Lung microvascular endothelial cell (primary cell): ENCODE measurements around the gene KRT3. TPM values are rescaled to one million over a fixed set of nuclear protein-coding genes. Genes with fewer than 3 reads are reported as not detected.
"Not testable (repeated sequence)": the region's sequence is repeated elsewhere in the genome, so short reads cannot be mapped to it uniquely, and the experiment has no call there.

Experiments used
- DNase-seq, 2 donors: peaks; one replicate each; pipeline versions ENCODE4 v3.0.0 to v3.0.0-alpha.2; 2010; ENCODE audit warnings: low read depth in 2 of 2
- total RNA-seq: library from RNA; depleted of rRNA; stranded (reverse); fragments of >200 nt; gene quantifications from 2 replicates; pipeline ENCODE4 v1.2.1, GENCODE V29; 2014

Gene KRT3
- total RNA-seq, 1 donor from 2014 or later, result not detected

- DNase-seq, result no peak
These were observed 32.8 kb downstream of the KRT3 start for GRCh38 chr12:52763036-52763659.

GRCh38 chr12:52761802-52762201 lies 34.1 kb downstream of the KRT3 start:
- no peak for DNase-seq

- DNase-seq, result not testable (repeated sequence)
These were observed 34.7 kb downstream of the KRT3 start for GRCh38 chr12:52761218-52761617.

DNA sequence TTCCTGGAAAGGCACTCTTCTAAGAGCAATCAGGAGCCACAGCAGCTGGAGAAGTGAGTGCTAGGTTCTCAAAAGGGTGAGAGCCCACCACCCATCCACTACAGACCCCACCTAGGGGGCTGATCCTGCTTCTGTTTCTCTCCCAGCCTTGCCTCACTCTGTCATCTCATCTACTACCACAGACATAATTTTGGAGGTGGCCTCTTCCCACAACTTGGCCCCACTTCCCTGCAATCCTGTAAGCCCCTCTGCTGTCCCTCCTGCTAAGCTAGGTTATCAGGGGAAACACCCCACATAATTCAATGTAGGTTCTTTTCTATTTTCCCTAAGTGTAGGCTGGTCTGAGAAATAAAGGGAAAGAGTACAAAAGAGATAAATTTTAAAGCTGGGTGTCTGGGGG lies 35.3 kb downstream of the KRT3 start:
- no peak for DNase-seq

- DNase-seq, result no peak
These were observed 36.2 kb downstream of the KRT3 start for GRCh38 chr12:52759695-52760094.

DNA sequence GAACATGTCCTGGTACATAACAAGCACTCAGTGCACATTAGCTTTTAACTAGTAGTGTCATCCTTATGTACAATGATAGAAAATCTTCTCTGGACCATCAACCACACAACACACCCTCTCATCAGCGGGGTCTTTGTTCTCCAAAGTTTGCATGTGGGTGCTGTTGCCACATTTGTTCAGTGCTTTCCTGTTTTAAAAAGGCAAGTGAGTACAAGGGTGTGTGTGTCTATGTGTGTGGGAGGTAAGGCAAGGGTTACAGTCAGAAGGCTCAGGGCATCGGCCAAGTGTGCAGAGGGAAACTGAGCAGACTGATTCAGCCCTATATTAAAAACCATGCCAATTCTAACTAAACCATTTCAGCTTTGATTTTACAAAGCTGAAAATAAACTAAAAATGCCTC lies 36.7 kb downstream of the KRT3 start:
- no peak for DNase-seq

DNA sequence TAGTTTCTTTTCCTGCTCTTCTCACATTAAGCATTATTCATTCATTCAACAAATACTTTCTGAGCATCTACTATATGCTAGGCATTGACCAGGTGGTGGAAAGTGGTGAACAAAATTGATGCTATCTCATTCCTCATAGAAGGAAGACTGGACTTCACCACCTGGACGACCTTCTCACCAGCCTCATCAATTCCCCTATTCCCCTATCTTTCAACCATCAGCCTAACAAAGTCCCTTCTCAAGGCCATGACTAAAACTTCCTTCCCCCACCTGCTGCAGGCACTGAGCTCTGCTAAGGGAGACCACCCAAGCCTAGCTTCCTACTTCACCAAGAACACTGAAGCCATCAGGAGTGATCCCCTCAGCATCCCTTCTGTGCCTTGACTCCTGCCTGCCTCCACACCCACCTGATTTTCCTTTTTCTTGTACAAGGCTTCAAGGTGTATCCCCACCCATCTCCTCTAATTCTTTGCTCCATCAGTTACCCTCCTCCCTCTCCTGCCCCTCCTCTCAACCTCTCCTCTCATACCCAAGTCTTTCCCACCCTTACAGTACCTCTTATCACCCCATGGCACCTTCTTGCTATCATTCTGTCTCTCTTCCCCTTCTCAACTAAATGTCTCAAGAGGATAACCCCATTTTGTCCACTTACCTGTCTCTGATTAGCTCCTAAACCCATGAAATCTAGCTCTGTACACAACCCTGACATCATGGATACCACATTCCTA lies 38.3 kb downstream of the KRT3 start:
- no peak for DNase-seq

DNA sequence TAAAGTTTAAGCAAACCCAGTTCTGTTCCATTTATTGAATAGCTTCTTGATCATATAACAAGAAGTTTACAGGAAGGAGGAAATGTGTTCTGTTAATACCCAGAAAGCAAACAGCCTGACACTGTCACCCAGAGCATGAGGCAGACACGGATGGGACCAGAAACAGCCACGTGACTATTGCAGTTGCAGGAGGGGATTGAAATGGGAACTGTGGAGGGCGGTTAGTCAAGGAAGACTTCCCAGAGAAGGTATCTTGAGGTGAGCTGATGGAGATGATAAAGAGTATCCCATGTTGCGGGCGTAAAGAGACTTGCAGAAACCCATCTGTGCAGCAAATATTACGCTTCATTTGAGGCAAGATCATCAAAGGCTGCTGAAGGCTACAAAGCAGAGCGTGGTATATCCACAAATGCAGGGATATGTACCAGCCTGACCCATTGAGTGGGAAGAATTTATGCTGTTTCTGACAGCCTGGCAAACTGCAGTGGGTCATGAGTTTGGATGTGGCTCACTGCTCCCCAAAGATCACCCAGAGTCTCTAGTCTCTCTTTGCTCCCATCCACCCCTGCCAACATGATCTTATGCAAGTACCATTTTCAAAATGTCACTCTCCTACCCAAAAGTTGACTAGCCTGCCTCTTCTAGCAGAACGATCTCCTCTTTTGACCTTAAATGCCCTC lies 39.5 kb downstream of the KRT3 start:
- DNase-seq, result no peak

DNA sequence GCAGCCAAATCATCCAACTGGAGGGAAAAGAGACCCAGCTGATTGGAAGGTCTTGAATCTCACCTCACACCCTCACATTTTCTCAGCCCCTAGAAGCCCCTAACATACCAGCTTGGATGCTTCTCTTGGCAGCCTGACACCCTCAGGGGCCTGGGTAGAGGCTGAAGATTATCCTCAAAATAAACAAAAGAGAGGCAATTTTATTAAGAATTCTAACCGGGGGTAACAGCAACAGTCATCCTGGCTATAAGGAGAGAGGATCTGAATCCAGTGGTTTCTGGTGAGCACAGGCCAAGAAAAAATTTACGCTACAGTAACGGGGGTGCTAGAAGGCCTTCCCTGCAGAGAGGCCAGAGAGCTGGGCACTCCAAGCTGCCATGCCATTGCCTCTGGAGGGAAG lies 40.4 kb downstream of the KRT3 start:
- no peak for DNase-seq

GRCh38 chr12:52754135-52754534 lies 41.8 kb downstream of the KRT3 start:
- no peak for DNase-seq

GRCh38 chr12:52753283-52753682 lies 42.6 kb downstream of the KRT3 start:
- no peak for DNase-seq

DNA sequence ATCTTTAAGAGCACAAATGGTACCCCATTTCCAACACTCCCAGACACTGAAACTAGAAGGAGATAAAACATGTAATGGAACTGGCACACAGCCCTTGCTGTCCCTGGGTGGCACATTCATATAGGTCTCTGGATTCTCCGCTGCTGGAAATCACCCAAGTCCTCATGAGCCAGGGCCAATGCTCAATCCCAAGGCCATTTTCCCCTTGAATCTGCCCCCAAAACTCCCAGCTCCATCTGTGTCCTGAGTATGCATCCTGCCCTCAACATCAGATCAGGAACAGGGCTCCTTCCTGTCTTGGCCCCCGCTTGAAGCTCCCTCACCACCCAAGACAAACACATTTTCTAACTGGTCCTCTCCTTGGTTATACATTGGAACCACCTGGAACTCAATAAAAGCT lies 43.4 kb downstream of the KRT3 start:
- no peak for DNase-seq

- no peak for DNase-seq
These were observed 44.1 kb downstream of the KRT3 start for GRCh38 chr12:52751795-52752194.

- DNase-seq, result not testable (repeated sequence)
These were observed 45.4 kb downstream of the KRT3 start for GRCh38 chr12:52750532-52750931.

DNA sequence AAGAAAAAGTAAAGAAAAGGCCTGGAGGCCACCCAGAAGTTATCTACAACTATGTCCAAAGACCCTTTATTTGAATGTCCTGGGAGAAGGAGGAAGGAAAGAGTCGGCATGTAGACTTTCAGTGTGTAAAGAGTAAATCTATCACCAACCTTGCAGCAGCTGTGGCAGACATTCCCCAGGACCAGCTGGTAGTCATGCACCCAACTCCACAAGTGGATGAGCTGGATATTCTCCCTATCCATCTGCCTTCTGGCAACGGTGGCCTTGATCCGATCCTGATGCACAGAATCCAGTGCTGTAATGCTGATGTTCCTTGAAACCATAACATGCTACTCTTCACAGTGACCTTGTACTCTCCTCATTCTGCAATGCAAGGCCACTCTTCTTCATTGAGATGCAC lies 46.1 kb downstream of the KRT3 start:
- no peak for DNase-seq

DNA sequence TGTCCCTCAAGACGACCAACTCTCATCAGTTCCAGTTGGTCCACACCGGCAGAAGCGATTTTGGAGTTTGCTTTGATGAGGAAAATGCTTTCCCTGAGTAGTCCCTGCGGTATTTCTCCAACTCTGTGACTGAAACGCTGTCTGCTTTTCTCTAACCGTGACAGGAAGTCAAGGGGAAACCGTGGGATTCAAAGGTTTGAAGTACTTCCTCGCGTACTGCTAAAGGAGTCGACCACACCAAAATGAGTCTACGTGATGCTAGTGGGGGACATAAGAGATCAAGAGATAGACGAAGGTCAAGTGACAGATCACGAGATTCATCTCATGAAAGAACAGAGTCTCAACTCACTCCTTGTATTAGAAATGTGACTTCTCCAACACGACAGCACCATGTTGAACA lies 47.3 kb downstream of the KRT3 start:
- DNase-seq, result no peak

DNA sequence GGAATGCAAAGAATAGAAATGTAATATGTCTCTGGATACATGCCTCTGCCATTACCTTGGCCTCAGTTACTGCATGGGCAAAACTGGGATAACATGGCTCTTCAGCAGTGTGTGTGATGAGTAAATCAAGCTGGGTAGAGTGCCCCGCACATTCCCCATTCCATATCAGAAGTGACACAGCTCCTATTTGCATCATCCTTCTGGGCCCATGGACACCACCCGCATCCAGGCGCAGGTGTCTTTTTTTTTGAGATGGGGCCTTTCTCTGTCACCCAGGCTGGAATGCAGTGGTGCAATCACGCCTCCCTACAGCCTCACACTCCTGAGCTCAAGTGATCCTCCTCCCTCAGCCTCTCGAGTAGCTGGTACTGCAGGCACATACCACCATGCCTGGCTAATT lies 50.4 kb downstream of the KRT3 start:
- no peak for DNase-seq

DNA sequence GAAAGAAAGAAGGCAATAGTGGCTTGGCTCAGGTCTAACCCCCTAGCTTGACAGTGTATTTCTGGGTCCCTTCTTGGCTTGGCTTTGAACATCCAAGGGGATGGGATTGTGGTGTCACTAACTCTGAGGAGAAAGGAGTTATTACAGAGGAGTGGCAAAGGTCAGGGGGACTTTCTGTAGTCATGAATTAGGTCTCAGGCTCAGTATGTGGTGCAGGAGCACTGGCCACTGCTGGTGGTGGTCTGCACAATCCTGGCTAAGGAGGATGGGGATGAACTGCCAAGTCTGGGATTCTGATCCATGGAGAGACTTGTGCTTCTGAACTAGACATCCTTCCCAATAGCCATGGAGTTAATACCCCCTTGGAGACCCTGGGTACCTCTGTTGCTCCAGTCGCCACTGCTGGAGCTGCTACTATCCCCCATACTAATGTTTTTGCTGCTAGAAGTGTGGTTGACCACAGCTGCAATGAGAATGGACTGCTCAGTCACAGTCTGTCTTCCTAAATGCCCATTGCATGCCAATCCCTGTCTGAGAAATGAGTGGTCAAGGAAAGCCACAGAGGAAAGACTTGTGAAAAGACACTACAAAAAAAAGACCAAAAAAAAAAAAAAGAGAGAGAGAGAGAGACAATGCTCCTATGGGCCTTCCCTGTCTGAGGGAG lies 51.3 kb downstream of the KRT3 start:
- DNase-seq, result no peak

DNA sequence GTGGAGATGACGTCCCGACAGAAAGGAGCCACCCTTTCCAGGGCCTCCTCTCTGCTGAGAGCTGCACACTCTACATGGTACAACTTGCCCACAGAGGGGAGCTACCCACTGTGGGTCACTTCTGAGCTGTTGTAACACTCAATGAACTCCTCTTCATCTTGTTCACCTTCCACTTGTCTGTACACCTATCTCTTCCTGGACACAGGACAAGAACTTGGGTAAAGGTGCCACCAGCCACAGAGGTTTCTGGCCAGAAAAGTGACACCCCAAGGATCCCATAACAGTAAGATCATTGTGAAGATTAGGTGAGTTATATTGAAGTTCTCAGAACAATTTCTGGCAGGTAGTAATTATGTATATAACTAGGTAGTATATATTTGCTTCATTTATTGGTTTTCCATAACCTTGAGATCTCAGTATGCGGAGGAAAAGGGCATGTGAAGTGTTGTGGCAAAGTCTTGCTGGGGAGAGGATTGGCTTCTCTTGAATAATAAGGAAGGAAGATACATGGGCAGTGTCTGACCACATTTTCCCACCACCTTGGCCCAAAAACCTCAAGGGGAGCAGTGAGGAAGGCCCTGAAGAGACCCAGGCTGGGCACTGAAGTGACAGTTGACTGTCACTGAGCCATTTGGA lies 53.0 kb downstream of the KRT3 start:
- no peak for DNase-seq

DNA sequence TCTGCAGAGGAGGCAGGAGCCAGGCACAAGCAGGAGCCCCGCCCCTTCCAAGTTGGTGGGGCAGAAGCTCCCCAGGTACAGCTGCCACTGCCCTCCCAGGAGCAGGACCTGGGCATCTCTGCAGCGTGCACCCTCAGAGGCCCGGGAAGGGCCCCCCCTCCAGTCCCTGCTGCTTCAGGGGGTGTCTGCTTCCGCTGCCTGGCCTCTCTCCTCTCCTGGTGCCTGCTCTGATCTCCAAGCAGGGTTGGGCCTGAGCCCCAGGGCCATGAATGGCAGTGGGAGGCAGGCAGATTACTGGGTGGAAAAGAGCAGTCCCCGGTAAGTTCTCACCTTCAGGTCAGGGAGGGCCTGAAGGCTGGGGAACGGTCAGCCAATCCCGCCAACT lies 53.7 kb downstream of the KRT3 start:
- DNase-seq, result no peak

DNA sequence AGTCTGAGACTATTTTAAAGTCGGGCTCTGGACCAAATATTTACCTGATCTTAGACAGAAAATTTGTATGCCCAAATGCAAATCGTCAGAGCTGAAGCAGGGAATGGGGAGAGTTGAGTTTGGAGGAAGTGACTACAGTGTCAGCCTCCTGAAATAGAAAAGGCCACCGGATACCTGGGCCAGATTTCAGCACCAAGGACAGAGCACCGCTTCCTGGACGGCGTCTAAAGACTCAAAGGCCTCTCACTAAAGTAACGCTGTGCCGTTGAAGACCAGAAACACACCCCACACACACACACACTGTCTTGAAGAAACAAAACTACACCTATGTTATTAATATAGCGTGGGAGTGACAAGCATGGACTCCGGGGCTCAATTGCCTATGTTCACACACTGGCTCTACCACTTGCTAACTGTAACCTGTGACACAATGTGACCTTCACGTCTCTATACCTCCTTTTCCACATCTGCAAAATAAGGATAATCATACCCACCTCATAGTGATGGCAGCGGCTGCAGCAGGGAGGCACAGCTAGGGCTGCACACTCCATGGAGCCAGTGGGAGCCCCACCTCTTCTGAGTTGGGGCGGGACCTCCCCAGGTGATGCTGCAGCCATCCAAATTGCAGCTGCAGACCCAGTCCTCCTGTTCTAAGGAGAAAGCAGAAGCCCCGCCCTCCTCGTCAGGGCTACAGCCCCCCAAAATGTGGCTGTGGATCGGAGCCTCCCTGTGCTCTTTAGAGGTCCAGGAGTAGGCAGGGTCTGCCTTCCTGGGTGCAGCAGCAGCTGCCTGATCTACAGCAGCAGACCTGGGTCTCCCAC lies 54.3 kb downstream of the KRT3 start:
- DNase-seq, result peak; percentile 52 to 59
